Measurements from ENCODE around the gene FNDC11.

- TF ChIP-seq ZNF274 (IDR thresholded peaks at IDR 0.05; ENCODE audit: low read depth, low read length) (no peak), YY1 (IDR thresholded peaks at IDR 0.05; ENCODE audit: insufficient read depth, insufficient read length) (no peak)
Measured at GRCh38 chr20:63588641-63589041, 34.7 kb downstream of the FNDC11 start.

All from NT2/D1 (cell line).